Body of pancreas (tissue), 4 donors: ENCODE data around the gene ACTR5. TPM values are rescaled to one million over a fixed set of nuclear protein-coding genes. Genes with fewer than 3 reads are reported as not detected.

Experiments used
- ATAC-seq: fragments of 150-250 bp; one replicate; pipeline ENCODE4 v1.9.1; 2016
- DNase-seq, 4 donors: peaks; one replicate each; pipeline ENCODE4 v3.0.0-alpha.2; 2019
- H3K27ac ChIP-seq, 4 donors: fragments of 200-600 bp; sonication (generic); 1 replicate in 3 of 4; 2 replicates in 1 of 4; pipeline versions ENCODE4 v1.5.1 to v1.6.1; 2016 to 2019; ENCODE audit warnings: mild to moderate bottlenecking in 1 of 4, mixed read lengths in 1 of 4, moderate library complexity in 1 of 4
- H3K27me3 ChIP-seq, 2 donors: fragments of 200-600 bp; sonication (generic); one replicate each; pipeline ENCODE4 v1.6.0; 2016; ENCODE audit warnings: mild to moderate bottlenecking in 1 of 2
- H3K36me3 ChIP-seq, 2 donors: fragments of 200-600 bp; sonication (generic); replicated peaks in 1 of 2; 2 replicates each; pipeline ENCODE4 v1.5.1; 2016; ENCODE audit warnings: low read depth in 2 of 2; ENCODE audit not compliant: insufficient read depth in 1 of 2
- H3K4me1 ChIP-seq: fragments of 200-600 bp; sonication (generic); one replicate; pipeline ENCODE4 v1.6.0; 2016
- H3K4me3 ChIP-seq, 2 donors: fragments of 200-600 bp; sonication (generic); 1 replicate in 1 of 2; 2 replicates in 1 of 2; pipeline ENCODE4 v1.5.1; 2016 to 2019
- H3K9me3 ChIP-seq, 3 donors: fragments of 200-600 bp; sonication (generic); 1 replicate in 2 of 3; 2 replicates in 1 of 3; pipeline ENCODE4 v1.5.1; 2016
- CTCF ChIP-seq, 7 experiments: fragments of 450-650 bp in 4 of 7; fragments of 200-600 bp in 3 of 7; sonication (generic) in 3 of 7; IDR thresholded peaks; one replicate each; pipeline ENCODE4 v1.5.1; 2016 to 2019; ENCODE audit warnings: antibody characterized with exemption in 7 of 7
- POLR2A ChIP-seq, 3 donors: fragments of 450-650 bp; IDR thresholded peaks; one replicate each; pipeline ENCODE4 v1.6.1; 2016; ENCODE audit warnings: antibody characterized with exemption in 3 of 3, mild to moderate bottlenecking in 2 of 3
- WGBS, 2 donors: methylation state at CpG; one replicate each; pipeline ENCODE4 v1.1.5; 2017; 5-methylcytosine and 5-hydroxymethylcytosine counted together
- intact Hi-C: fragments of 100-400 bp; cut with DNase I; formaldehyde crosslinking; loops from one replicate; pipeline ENCODE4 v1.15.1; 2023
- total RNA-seq, 2 donors: library from RNA; depleted of rRNA; stranded (reverse); fragments of >200 nt; gene quantifications; one replicate each; pipeline ENCODE4 v1.1.0, GENCODE V29; 2016

Gene ACTR5
- total RNA-seq, 2 donors from 2014 or later, result 4.9 to 7.9 TPM

GRCh38 chr20:38771621-38772020 is 23.4 kb downstream of the ACTR5 start:
- TF ChIP-seq CTCF (IDR thresholded peaks at IDR 0.05) (no peak), POLR2A (IDR thresholded peaks at IDR 0.05) (no peak)
- intact Hi-C loops, result no loop called here
- H3K27me3 ChIP-seq, result no peaks in the 10 kb centered on the region
- WGBS, 2 donors, result 88 to 89% methylated on average over 4 to 7 of the region's 7 CpGs
- no peaks in the 10 kb centered on the region for H3K9me3 ChIP-seq
- H3K36me3 ChIP-seq, result peaks cover 7 to 9% of the 10 kb centered on the region in 2 donors
- no peak overlapping the region for H3K27ac ChIP-seq
- peaks cover 2% of the 10 kb centered on the region for H3K4me1 ChIP-seq
- ATAC-seq, result no peak
- DNase-seq, result no peak
- H3K4me3 ChIP-seq, result no peak overlapping the region

GRCh38 chr20:38774167-38774566 is 25.9 kb downstream of the ACTR5 start:
- DNase-seq (no peak), ATAC-seq (no peak)
- H3K4me3 ChIP-seq, result no peak overlapping the region
- no peak for TF ChIP-seq POLR2A (IDR thresholded peaks at IDR 0.05)
- TF ChIP-seq CTCF (IDR thresholded peaks at IDR 0.05), result no peak
- H3K9me3 ChIP-seq, result no peaks in the 10 kb centered on the region
- intact Hi-C loops, result no loop called here
- no peak overlapping the region for H3K27ac ChIP-seq
- no peaks in the 10 kb centered on the region for H3K4me1 ChIP-seq
- peaks cover 6 to 9% of the 10 kb centered on the region in 2 donors for H3K36me3 ChIP-seq
- 72 to 98% methylated on average over 2 of the region's 2 CpGs for whole genome bisulfite sequencing, 2 donors
- H3K27me3 ChIP-seq, result no peaks in the 10 kb centered on the region

GRCh38 chr20:38776363-38776762 is 28.1 kb downstream of the ACTR5 start:
- DNase-seq, result no peak
- Histone ChIP-seq H3K4me3 (no peak overlapping the region), H3K4me1 (no peaks in the 10 kb centered on the region), H3K36me3 (peaks cover 4 to 9% of the 10 kb centered on the region in 2 donors), H3K9me3 (no peaks in the 10 kb centered on the region), H3K27me3 (no peaks in the 10 kb centered on the region), H3K27ac (no peak overlapping the region)
- intact Hi-C loops, result no loop called here
- TF ChIP-seq CTCF (IDR thresholded peaks at IDR 0.05), result no peak
- TF ChIP-seq POLR2A (IDR thresholded peaks at IDR 0.05), result no peak
- WGBS, 2 donors, result 94 to 96% methylated on average over 11 of the region's 11 CpGs
- no peak for ATAC-seq

GRCh38 chr20:38779247-38780097 is 31.2 kb downstream of the ACTR5 start:
- H3K27ac ChIP-seq, result no peak overlapping the region
- intact Hi-C loops, result no loop called here
- no peak for ATAC-seq
- TF ChIP-seq POLR2A (IDR thresholded peaks at IDR 0.05), result no peak
- no peak for TF ChIP-seq CTCF (IDR thresholded peaks at IDR 0.05)
- H3K4me3 ChIP-seq, result no peak overlapping the region
- no peaks in the 10 kb centered on the region for H3K27me3 ChIP-seq
- H3K9me3 ChIP-seq, result no peaks in the 10 kb centered on the region
- no peaks in the 10 kb centered on the region for H3K4me1 ChIP-seq
- no peaks in the 10 kb centered on the region for H3K36me3 ChIP-seq
- DNase-seq, result no peak
- WGBS, 2 donors, result 59 to 62% methylated on average over 16 to 19 of the region's 19 CpGs

GRCh38 chr20:38782275-38782674 is 34.0 kb downstream of the ACTR5 start:
- no peak overlapping the region for H3K27ac ChIP-seq
- H3K4me3 ChIP-seq, result no peak overlapping the region
- WGBS, 2 donors, result 42 to 51% methylated on average over 3 of the region's 3 CpGs
- intact Hi-C loops, result no loop called here
- no peak for TF ChIP-seq CTCF (IDR thresholded peaks at IDR 0.05)
- H3K4me1 ChIP-seq, result no peaks in the 10 kb centered on the region
- no peak for ATAC-seq
- no peaks in the 10 kb centered on the region for H3K36me3 ChIP-seq
- DNase-seq, result no peak
- H3K9me3 ChIP-seq, result no peaks in the 10 kb centered on the region
- H3K27me3 ChIP-seq, result no peaks in the 10 kb centered on the region
